NCI-H2171 treated with DMSO at 0.1 percent for 48 hours (cell line): Measurements from ENCODE around the gene PRPF8.
"Not testable (repeated sequence)": the region's sequence is repeated elsewhere in the genome, so short reads cannot be mapped to it uniquely, and the experiment has no call there.

Source experiments
- DNase-seq: peaks from one replicate; lab custom pipeline; 2025; lab: John Stamatoyannopoulos, UW

The PRPF8 gene

DNA sequence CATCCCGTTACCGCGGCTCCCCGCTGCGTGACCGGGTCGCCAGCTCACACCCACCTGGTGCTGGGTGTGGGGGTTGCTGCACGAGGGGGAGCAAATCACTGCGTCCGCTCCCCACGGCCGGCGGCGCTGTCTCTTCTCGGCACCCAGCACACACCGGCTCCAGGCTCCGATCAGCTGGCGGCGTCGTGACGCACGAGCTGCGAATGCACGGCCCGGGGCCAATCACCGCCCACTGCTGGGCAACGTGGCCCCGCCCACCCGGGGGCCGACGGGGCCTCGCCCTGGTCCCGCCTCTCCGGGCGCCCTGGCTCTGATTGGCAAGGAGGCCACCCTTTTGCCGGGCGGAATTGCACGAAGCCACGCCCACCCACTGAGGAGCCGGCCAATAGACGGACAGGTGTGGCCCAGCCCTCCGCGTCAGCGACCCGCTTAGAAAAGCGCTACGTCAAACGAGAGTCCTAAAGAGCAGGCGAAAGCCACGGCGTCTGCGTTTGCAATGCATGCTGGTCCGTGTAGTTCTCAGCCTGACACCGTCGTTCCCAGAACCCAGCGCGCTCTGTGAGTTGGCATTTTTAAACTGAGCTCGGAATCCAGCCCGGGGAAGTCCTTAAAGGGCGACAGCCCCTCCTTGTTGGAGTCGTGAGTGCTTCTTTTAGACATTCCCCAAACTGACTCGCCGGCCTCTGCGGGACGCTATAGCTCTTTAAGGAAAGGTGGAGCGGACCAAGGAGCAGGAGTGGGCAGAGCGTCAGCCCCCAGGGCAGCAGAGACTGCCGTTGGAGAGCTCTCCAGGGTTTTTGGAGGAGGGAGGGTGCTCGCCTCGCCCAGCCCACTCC is 31.6 kb upstream of the PRPF8 start:
- DNase-seq: peak; percentile 100

DNA sequence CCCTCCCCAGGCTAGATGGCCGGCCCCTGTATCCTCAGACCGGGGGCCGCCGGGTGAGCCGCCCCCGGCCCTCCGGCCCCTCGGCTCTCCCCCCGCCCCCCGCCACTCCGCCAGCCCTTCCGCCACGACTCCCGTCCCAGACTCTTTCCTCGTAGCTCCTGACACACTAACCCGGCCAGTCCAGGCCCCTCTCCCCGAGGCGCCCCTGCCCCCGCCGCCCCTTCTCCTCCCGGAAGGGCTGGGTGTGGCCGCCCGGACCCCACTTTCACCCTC is 31.1 kb upstream of the PRPF8 start:
- no peak for DNase-seq

DNA sequence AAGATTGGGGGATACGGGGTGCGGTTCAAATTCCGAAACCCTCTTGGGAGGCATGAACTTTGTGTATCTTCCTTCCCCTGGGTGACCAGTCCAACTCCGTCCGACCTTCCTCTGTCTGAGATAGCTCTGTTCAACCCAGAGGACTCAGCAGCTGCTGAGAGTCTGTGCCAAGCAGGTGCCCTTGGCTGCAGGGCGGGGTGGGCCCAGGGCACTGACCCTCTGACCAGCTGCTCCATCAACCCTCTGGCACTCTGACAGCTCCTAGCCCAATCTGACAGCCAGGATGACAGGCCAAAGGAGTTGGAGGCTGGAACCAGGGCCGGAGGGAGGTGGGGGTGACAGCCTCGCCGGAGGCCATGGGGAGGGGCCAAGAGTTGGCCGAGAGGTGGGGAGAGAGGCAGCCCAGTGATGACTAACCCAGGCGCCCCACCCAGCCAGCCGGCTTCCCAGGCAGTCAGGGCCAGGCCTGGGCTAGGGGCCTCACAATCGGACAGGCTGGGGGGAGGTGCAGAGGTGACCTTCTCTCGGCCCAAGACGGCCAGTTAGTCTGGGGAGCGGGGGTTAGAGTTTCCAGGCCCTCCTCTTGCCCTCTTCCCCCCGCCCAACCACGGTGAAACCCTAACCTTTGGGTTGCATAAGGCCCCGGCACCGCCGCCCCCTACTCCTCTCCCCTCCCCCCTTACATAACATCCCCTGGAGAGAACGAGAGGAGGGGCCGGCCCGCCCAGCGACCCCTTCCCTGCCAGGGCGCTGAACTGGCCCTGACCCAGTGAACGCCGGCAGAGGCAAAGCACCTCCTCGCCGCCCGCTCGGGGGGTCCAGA is 30.5 kb upstream of the PRPF8 start:
- DNase-seq: no peak

DNA sequence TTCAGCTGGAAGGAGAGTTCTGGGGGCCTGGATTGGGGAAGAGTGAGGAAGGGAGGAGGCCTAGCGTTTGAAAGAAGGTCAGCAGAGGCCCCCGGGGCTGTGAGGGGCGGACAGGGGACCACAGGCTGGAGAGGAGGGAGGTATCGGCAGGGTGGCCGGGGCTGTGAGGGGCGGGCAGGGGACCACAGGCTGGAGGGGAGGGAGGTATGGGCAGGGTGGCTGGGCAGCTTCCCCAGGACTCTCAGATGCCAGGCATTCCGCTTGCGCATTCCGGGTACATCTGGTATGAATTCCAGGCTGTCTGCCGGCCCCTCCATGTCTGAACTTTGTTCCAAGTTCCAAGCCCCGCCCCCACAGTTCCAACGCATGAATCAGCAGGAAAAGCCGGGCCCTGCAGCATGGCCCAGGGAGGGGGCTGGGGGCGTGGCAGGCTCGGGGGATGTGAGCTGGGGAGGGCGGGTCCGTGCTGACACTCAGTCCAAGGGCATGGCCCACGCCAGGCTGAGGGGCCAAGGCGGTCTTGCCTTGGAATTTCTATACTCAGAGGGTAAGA is 29.8 kb upstream of the PRPF8 start:
- DNase-seq: peak; percentile 77

DNA sequence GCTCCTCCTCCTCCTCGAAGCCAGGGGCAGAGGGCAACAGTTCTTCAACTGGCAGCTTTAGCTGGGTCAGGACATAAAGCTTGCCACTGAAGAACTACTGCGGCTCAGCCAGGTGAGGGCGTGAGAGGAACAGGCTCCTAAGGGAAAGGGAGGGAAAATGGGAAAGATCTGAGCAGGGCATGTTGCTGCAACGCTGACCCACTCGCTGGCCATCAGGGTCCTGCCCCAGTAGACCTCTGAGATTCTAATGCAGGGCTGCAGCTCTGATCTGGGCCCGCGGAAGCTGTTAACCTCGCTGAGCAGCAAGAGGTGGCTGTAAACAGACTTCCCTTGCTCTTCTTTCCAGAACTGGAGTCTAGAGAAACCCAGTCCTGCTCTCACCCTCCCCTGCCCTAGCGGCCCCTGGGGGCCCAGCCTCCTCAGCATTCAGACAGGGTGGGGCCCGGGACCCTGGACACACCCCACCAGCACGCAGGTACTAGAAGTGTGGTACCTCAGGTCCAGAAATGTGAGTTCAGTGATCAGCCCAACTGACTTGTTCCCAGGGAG is 29.3 kb upstream of the PRPF8 start:
- peak; percentile 88 for DNase-seq

DNA sequence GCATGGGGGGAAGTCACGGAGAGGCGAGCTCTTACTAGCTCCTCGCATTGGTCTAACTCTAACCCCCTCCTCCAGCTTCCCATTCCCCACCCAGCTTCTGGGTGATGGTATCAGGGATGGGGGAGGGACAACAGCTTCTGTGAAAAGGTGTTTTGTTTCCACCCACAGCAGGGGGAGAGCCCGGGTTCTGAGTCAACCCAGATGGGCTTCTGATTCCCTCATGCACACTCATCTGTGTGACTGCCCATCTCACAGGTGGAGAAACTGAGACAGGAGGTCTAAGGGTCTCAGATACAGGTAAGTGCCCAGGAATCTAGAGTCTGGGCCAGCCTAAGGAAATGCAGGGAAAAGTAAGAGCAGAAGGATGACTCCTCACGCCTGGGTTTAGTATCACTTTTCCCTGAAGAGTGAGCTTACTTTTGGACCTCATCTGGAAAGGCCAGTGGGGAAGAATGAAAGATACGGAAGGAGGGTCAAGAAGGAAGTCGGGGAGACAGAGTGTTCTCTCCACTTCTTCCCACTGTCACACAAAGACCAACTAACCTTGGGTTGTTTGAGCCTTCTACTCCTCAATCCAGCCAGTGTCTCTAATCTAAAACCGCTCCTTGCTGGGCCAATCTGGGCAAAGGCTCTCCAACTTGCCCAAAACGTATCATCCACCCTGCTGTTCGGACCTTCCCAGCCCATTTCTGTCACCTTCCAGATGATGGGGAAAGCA is 28.7 kb upstream of the PRPF8 start:
- DNase-seq: no peak

DNA sequence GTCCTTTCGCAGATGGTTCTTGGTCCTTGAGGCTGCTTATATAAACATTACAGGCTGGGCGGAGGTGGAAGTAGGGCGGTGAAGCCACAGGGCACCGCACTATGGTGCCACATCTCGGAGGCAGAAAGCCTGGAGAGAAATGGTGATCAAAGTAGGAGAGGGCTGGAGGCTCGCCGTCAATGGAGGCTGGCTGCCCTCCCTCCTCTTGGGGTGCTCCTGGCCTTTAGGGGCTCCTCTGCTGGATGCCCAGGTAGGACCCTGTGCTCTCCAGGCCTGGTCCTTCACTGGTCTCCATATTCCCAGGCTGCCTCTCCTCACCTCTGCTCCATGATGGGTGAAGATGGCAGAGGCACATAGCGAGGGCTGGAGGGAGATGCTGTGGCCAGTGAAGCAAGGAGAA is 27.6 kb upstream of the PRPF8 start:
- DNase-seq: no peak

DNA sequence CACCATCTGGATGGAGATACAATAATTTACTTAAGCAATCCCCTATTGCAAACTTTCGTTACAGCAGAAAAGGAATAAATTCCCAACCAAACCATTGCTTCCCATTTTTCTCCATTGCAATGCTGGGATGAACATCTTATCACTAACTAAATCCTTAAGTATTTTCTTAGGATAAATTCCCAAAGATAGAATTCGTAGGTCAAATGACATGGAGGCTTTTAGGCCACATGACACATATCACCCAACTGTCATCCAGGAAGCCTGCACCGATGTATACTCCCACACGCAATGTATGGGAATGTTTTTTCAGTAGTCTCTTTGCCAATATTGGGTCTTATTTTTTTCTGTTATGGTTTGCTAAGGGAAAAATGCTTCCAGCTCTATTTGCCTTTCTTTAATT is 27.1 kb upstream of the PRPF8 start:
- DNase-seq: no peak

DNA sequence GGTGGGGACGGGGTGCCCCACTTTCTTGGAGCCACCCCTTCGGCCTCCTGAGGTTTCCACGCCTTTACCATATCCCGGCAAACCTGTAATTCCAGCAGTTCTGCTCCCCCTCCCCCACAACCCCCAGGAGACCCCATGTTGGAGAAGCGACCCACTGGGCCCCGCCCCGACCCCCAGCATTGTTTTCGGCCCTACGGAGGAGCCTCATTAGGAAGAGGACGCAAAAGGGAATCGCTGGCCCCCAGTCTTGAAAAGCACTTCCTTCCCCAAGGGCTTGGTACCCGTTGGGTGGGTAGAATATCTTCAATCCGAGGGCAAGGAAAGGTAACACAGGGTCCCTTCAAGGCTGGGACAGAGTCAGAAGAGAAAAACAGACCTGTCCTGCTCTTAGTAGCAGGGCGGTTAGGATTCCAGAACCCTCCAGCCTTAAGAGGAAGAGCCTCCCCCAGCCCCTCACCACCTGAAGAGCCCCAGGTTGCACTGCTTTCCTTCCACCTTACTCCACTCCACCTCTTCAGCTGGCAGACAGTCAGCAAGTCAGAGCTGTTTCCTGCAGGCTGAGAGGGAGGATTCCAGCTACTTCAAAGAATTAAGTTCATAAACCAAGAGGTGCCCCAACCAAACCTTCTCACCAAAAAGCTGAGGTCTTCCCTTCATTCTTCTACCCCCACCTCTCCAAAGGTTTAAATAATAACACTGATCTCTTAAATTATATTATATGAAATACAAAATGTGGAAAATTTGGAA is 26.3 kb upstream of the PRPF8 start:
- DNase-seq: no peak

DNA sequence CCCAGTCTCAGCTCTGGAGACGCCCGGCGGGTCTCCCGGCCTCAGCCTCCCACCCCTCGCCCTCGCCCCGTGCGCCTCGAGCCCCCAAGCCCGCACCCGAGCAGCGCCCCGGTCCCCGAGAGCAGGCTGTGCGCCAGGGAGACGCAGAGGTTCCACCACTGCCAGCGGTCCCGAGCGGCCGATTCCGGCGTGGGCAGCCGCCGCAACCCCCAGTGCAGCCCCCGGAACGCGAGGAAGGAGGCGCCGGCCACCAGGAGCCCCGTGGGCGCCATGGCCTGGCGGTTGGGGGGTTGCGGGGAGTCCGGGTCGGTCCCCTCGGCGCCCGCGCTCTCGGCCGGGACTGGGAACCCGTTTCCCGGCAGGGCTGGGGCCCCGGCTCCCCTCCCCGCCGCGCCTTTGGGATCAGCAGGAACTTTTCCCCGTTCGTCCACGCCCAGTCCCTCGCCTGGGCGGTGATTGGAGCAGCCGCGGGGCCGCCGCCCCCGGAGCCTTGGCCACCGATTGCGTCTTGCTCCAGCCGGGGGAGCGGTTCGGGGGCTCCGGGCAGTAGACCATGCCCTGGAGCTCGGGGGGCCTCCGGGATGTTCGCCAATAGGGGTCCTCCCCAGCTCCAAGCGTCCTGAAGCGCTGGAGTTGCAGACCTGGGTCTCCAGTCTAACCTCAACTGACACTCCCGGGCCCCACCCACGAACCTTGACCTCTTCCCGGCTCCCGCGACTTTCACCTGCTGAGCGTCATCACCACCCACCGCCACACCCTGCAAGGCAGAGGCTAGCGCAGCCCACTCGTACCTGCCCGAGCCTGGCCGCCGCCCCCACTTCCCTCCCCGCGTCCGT is 25.5 kb upstream of the PRPF8 start, which contains the start of gene TLCD2:
Gene TLCD2, minus strand, starts transcription at position 407 of the 836 bp plus-strand sequence. Its CDS starts 135 bp downstream, at position 272.
- DNase-seq: peak; percentile 23

DNA sequence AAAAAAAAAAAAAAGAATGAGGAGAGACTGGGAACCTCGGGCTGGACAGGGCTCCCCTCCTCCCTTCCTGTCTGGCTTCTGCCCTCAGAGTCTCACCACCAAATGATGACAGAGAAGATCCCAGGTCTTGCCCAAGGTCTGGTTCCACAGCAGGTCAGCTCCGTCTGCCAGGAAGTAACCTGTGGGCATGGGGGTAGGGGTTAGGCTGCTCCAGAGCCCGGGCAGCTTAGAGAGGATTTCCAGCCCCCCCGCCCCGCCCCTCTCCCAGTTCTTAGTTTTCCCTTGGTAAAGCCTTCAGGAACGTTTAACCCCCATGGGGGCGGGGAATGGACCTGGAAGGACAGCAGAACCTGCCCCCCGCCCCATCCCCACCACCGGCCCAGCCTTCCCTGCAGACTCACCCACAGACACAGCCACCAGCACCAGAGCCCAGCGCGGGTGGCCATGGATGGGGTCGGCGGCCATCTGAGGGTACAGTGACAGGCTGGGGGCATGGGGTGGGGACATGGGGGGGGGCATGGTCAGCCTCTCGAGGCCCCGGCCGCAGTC is 24.8 kb upstream of the PRPF8 start:
- no peak for DNase-seq

DNA sequence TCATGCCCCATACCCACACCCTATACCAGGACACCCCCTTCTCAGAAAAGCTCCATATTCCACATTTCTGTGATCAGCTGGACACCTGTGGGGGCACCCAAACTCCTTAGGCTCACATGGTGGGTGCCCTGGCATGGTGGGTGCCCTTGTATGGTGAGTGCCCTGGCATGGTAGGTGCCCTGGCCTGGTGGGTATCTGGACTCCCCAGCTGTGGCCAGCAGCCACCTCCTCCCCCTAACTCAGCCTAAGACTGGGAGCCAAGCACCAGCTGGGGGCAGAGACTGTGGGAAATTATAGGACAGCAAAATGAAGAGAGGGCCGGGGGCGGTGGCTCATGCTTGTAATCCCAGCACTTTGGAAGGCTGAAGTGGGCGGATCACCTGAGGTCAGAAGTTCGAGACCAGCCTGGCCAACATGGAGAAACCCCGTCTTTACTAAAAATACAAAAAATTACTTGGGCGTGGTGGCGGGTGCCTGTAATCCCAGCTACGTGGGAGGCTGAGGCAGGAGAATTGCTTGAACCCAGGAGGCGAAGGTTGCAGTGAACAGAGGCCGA is 24.2 kb upstream of the PRPF8 start:
- not testable (repeated sequence) for DNase-seq

DNA sequence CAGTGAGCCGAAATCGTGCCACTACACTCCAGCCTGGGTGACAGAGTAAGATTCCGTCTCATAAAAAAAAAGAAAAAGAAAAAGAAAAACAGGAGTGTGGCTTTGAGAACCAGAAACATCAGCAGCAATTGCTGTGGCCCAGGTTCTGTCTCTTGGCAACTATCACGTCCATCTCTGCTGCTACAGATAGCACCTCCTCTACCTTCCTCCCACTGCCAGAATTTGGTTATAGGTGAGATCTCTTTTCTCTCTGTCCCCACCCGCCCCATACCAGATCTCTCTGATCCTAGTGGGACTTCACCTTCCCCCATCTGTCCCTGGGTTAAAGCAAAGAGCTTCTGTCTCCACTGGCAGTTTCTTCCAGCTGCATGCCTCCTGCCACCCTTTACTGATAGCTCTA is 22.4 kb upstream of the PRPF8 start:
- DNase-seq: no peak

DNA sequence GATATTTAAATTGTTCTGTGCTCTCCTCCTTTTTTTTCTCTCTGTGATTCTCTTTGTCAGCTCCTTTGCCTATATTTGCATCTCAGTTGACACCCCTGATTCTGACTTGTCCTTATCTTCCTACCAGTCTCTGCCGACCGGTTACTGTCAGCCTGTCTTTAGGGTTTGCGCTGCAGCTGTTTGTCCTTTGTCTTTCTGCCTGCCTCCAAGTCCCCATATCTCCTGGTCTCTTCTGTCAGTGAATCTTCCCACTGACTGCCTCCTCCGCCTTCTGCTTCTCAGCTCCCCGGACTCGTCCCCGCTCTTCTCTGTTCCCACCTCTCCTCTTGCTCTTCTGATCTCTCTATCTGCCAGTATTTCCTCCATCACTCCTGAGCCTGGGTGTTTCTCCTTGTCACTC is 20.3 kb upstream of the PRPF8 start:
- DNase-seq: no peak

DNA sequence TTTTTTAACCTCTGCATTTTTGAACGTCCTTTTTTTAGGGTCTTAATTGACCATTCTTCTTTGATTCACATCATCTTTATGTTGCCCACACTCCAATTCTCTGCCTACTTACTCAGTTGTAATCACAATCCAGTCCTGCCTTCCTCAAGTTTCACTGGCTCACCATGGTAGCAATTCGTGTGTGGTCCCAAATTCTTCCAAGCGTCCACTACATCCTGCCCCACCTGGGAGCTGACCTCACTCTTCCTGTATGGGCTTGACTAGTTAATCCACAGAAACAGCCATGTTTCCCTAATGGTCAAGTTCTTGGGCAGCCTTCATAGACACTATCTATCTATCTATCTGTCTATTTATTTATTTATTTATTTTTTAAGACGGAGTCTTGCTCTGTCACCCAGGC is 18.4 kb upstream of the PRPF8 start:
- no peak for DNase-seq

DNA sequence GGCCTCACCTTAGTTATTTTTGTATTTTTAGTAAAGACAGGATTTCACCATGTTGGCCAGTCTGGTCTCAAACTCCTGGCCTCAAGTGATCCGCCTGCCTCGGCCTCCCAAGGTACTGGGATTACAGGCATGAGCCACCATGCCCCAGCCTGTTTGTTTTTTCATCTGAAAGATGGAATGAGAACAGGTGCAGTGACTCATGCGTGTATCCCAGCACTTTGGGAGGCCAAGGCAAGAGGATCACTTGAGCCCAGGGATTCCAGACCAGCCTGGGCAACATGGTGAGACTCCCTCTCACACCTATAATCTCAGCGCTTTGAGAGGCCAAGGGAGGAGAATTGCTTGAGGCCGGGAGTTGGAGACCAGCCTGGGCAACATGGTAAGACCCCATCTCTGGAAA is 15.2 kb upstream of the PRPF8 start:
- DNase-seq: not testable (repeated sequence)

DNA sequence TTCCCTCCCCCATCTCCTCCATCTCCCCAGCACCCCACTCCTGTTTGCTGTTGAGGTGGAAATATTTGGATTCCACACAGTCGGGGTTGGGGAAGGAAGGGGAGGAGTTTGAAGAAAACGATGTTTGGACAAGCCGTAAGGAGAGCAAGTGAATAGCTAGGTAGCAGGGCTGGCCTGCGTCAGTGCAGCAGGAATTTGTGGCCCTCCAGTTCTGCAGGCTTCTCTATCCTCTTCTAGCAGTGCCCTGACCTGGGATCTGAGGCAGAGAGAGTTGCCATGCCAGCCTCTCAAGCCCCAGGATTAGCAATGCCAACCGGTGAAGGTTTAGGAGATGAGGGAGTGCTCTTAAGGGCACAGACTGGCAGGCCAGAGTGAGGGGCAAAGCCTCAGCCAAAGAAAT is 13.0 kb upstream of the PRPF8 start:
- no peak for DNase-seq

DNA sequence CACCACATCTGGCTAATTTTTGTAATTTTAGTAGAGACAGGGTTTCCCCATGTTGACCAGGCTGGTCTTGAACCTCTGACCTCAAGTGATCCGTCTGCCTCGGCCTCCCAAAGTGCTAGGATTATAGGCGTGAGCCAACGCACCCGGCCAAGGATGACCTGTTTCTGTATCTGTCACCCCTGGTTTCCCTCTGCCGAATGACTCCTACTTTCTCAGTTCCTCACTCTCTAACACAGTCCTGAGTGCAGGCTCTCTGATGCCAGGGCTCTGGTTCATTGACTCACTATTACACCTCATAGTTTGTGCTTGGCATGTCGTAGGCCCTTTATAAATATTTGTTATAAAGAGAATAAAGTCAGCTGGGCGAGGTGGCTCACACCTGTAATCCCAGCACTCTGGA is 10.7 kb upstream of the PRPF8 start:
- no peak for DNase-seq

DNA sequence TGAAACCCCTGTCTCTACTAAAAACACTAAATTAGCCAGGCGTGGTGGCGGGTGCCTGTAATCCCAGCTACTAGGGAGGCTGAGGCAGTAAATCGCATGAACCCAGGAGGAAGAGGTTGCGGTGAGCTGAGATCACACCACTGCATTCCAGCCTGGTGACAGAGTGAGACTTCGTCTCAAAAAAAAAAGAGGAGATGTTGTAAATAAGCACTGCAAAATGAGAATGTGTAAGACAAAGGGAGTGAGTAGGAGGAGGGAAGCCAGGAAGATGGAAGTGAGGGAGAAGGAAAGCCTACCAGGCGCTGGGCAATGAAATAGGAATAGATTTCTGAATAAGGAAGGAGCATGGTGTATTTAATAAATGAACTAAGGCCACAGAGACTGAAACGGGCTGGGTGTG is 8.7 kb upstream of the PRPF8 start:
- no peak for DNase-seq
